Muscle layer of colon (tissue), 2 donors: Measurements from ENCODE around the gene PDE8B.

Experiments
- H3K27ac ChIP-seq: one replicate; pipeline ENCODE4 v1.7.0; 2013; ENCODE audit warnings: low read depth, mild to moderate bottlenecking, low read length, moderate library complexity
- H3K27me3 ChIP-seq, 2 donors: one replicate each; pipeline ENCODE4 v1.7.0; 2013; ENCODE audit warnings: low read length in 2 of 2, mild to moderate bottlenecking in 2 of 2; ENCODE audit not compliant: insufficient read depth in 2 of 2, control insufficient read depth in 1 of 2
- H3K36me3 ChIP-seq: one replicate; pipeline ENCODE4 v1.7.0; 2013; ENCODE audit warnings: mild to moderate bottlenecking, low read length; ENCODE audit not compliant: insufficient read depth
- H3K4me1 ChIP-seq: one replicate; pipeline ENCODE4 v1.7.0; 2013; ENCODE audit warnings: mild to moderate bottlenecking, low read length; ENCODE audit not compliant: insufficient read depth
- H3K4me3 ChIP-seq, 2 donors: one replicate each; pipeline ENCODE4 v1.7.0; 2013; ENCODE audit warnings: low read length in 2 of 2, low read depth in 1 of 2, mild to moderate bottlenecking in 1 of 2, moderate library complexity in 1 of 2
- H3K9ac ChIP-seq: one replicate; pipeline ENCODE4 v1.7.0; 2013; ENCODE audit warnings: low read length
- H3K9me3 ChIP-seq: one replicate; pipeline ENCODE4 v1.7.0; 2013; ENCODE audit warnings: mild to moderate bottlenecking, low read length
- donor health status: abdominal sarcoma.
- donor health status: Adenocarcinoma of cecum.

Gene PDE8B

GRCh38 chr5:77400645-77401044 is 190.2 kb downstream of the PDE8B start:
- Histone ChIP-seq H3K9ac (no peak overlapping the region), H3K36me3 (no peaks in the 10 kb centered on the region), H3K9me3 (no peaks in the 10 kb centered on the region), H3K4me3 (no peak overlapping the region), H3K27me3 (no peaks in the 10 kb centered on the region), H3K4me1 (no peaks in the 10 kb centered on the region), H3K27ac (no peak overlapping the region)

DNA sequence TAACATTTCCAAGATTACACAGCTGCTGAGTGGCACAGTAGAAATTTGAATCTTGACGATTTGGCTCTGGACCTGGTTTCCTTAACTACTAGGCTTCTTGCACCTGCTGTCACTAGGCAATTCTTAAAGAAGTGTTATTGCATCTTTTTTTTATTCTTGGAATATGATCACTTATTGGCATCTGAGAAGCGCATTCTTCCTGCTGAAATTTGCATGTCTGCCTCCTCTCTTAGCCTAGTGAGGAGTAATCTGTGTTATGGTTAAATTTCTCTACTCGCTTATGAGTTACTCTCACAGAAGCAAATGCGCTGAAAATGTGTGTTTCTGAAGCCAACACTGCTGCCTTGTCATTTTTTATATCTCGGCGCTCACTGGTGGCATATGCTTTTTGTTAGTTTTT is 192.3 kb downstream of the PDE8B start:
- Histone ChIP-seq H3K9me3 (no peaks in the 10 kb centered on the region), H3K9ac (no peak overlapping the region), H3K27me3 (no peaks in the 10 kb centered on the region), H3K4me3 (no peak overlapping the region), H3K27ac (no peak overlapping the region), H3K4me1 (no peaks in the 10 kb centered on the region), H3K36me3 (no peaks in the 10 kb centered on the region)

- no peaks in the 10 kb centered on the region for H3K4me1 ChIP-seq
- no peak overlapping the region for H3K27ac ChIP-seq
- no peaks in the 10 kb centered on the region for H3K9me3 ChIP-seq
- H3K27me3 ChIP-seq, result no peaks in the 10 kb centered on the region
- no peaks in the 10 kb centered on the region for H3K36me3 ChIP-seq
- H3K9ac ChIP-seq, result no peak overlapping the region
- no peak overlapping the region for H3K4me3 ChIP-seq
Measured at GRCh38 chr5:77407152-77407551, 196.7 kb downstream of the PDE8B start.

GRCh38 chr5:77409870-77410621 is 199.6 kb downstream of the PDE8B start:
- Histone ChIP-seq H3K4me1 (no peaks in the 10 kb centered on the region), H3K4me3 (no peak overlapping the region), H3K36me3 (no peaks in the 10 kb centered on the region), H3K9ac (no peak overlapping the region), H3K27me3 (no peaks in the 10 kb centered on the region), H3K9me3 (no peaks in the 10 kb centered on the region), H3K27ac (no peak overlapping the region)

GRCh38 chr5:77413049-77413448 is 202.6 kb downstream of the PDE8B start:
- H3K4me1 ChIP-seq, result no peaks in the 10 kb centered on the region
- H3K4me3 ChIP-seq, result no peak overlapping the region
- H3K36me3 ChIP-seq, result no peaks in the 10 kb centered on the region
- H3K9ac ChIP-seq, result no peak overlapping the region
- no peak overlapping the region for H3K27ac ChIP-seq
- no peaks in the 10 kb centered on the region for H3K9me3 ChIP-seq
- H3K27me3 ChIP-seq, result no peaks in the 10 kb centered on the region

DNA sequence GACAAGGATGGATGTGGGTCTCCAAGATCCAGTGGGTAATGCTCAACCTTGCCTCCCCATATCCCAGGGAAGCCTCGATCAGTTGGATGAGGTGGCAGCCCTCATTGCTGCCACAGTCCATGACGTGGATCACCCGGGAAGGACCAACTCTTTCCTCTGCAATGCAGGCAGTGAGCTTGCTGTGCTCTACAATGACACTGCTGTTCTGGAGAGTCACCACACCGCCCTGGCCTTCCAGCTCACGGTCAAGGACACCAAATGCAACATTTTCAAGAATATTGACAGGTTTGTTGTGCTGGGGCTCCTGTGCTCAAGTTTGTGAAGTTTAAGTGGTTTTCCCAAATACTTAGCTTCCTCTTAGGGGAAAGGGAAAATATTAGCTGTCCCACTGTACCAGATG is 207.7 kb downstream of the PDE8B start:
- Histone ChIP-seq H3K4me3 (no peak overlapping the region), H3K27ac (no peak overlapping the region)

GRCh38 chr5:77418601-77419581 is 208.4 kb downstream of the PDE8B start:
- Histone ChIP-seq H3K4me3 (no peak overlapping the region), H3K36me3 (no peaks in the 10 kb centered on the region), H3K27me3 (no peaks in the 10 kb centered on the region), H3K9me3 (no peaks in the 10 kb centered on the region), H3K27ac (no peak overlapping the region), H3K4me1 (no peaks in the 10 kb centered on the region), H3K9ac (no peak overlapping the region)

More for the DNA sequence above, 207.7 kb downstream of the PDE8B start:
- Histone ChIP-seq H3K9ac (no peak overlapping the region), H3K27me3 (no peaks in the 10 kb centered on the region), H3K36me3 (no peaks in the 10 kb centered on the region), H3K9me3 (no peaks in the 10 kb centered on the region), H3K4me1 (no peaks in the 10 kb centered on the region)

GRCh38 chr5:77419644-77420582 is 209.4 kb downstream of the PDE8B start:
- H3K27ac ChIP-seq, result no peak overlapping the region
- no peak overlapping the region for H3K4me3 ChIP-seq
- H3K9me3 ChIP-seq, result no peaks in the 10 kb centered on the region
- H3K9ac ChIP-seq, result no peak overlapping the region
- H3K27me3 ChIP-seq, result no peaks in the 10 kb centered on the region
- H3K36me3 ChIP-seq, result no peaks in the 10 kb centered on the region
- H3K4me1 ChIP-seq, result no peaks in the 10 kb centered on the region

GRCh38 chr5:77420940-77421339 is 210.5 kb downstream of the PDE8B start:
- H3K36me3 ChIP-seq, result no peaks in the 10 kb centered on the region
- no peaks in the 10 kb centered on the region for H3K27me3 ChIP-seq
- H3K27ac ChIP-seq, result no peak overlapping the region
- H3K4me1 ChIP-seq, result no peaks in the 10 kb centered on the region
- H3K4me3 ChIP-seq, result no peak overlapping the region
- H3K9ac ChIP-seq, result no peak overlapping the region
- H3K9me3 ChIP-seq, result no peaks in the 10 kb centered on the region

DNA sequence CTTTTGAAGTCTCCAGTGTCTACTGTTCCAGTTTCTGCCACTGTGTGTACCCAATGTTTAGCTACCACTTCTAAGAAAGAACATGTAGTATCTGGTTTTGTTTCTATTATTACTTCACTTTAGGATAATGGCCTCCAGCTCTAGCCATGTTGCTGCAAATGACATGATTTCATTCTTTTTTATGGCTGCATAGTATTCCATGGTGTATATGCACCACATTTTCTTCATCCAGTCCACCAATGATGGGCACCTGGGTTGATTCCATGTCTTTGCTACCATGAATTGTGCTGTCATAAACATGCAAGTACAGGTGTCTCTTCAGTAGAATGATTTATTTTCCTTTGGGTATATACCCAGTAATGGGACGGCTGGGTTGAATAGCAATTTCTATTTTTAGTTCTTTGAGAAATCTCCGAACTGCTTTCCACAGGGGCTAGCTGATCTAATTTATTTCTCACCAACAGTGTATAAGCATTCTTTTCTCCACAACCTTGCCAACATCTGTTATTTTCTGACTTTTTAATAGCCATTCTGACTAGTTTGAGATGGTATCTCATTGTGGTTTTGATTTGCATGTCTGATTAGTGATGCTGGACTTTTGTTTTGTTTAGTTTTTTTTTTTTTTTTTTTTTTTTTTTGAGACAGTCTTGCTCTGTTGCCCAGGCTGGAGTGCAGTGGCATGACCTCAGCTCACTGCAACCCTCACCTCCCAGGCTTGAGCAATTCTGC is 212.7 kb downstream of the PDE8B start:
- Histone ChIP-seq H3K9me3 (no peaks in the 10 kb centered on the region), H3K4me3 (no peak overlapping the region), H3K27me3 (no peaks in the 10 kb centered on the region), H3K4me1 (peaks cover 7% of the 10 kb centered on the region), H3K9ac (no peak overlapping the region), H3K36me3 (no peaks in the 10 kb centered on the region), H3K27ac (no peak overlapping the region)
